Activated CD4-positive, alpha-beta T cell treated with anti-CD3 and anti-CD28 coated beads, Interleukin-2, amount 50 U/mL, for 4 hours (primary cell): ENCODE measurements around the gene SMAD6.

Experiments
- DNase-seq, 2 experiments: peaks; one replicate each; pipeline ENCODE4 v3.0.0-alpha.2; 2020

Gene SMAD6

DNA sequence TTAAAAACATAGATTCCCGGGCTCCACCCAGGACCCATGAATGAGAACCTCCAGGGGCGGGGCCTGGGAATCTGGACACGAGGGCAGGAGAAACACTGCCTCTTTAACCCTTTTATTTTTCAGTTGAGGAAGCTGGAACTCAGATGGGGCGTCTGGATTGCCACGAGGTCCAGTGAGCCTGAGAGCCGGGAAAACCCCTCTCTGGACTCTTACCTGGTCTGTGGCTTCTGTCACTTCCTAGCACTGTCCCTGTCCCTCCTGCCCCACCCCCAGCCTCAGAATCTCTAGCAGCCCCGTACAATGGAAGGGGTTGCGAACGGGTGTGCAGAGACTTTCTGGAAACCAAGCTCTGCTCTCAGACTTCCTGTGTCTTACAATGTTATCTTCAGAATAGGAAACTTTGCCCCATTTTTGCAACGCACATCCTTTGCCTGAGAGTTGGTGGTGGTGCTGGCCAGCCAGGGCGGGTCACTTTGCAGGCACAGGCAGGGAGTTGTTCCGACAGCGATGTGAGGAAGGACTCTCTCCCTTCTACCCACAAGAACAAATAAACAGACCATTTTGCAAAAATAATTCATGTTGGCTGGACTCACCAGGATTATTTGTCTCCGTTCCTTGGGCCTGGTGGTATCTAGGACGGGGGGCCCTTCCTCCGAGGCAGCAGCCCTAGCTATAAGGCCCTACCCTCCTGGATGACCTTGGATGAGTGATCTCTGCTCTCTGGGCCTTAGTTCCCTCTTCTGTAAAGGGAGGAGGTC is 59.1 kb downstream of the SMAD6 start:
- no peak for DNase-seq

DNA sequence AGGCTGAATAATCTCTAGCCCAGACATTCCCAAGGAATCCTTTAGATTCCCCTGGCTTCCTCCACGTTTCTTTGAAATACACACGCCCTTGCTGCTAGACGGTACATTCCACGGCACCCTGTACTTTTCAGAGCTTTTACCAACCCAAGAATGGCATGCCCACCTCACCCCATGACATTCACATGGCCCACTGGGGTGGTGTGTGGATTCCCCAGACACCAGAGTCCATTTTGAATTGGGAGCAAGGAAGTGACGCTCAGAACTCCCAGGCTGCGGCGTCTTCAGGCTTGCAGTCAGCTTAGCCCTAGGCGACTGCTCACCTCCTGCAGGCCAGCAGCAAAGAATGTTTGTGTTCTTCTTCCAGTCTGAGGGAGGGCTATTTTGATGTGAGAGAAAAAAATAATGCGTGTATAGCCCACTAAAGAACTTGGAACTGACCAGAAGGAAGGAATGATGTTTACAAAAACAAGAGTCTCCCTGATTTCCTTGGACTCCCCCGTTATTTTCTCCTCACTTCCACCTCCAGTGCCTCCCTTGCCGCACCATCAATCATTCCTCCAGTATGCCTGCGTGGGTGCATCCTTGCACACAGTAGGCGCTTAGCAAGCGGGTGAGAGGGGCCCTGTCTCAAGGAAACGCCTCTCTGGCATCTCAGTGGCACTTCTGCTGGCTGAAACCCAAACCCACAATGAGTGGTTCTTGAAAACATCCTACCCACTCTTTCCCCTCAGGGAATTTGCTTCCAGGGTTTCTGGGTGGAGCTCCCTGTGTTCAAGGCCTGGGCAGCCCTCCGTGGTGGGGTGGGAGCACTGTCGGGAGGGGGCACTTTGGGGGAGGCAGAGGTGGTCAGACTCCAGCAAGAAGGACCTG is 59.9 kb downstream of the SMAD6 start:
- no peak for DNase-seq

DNA sequence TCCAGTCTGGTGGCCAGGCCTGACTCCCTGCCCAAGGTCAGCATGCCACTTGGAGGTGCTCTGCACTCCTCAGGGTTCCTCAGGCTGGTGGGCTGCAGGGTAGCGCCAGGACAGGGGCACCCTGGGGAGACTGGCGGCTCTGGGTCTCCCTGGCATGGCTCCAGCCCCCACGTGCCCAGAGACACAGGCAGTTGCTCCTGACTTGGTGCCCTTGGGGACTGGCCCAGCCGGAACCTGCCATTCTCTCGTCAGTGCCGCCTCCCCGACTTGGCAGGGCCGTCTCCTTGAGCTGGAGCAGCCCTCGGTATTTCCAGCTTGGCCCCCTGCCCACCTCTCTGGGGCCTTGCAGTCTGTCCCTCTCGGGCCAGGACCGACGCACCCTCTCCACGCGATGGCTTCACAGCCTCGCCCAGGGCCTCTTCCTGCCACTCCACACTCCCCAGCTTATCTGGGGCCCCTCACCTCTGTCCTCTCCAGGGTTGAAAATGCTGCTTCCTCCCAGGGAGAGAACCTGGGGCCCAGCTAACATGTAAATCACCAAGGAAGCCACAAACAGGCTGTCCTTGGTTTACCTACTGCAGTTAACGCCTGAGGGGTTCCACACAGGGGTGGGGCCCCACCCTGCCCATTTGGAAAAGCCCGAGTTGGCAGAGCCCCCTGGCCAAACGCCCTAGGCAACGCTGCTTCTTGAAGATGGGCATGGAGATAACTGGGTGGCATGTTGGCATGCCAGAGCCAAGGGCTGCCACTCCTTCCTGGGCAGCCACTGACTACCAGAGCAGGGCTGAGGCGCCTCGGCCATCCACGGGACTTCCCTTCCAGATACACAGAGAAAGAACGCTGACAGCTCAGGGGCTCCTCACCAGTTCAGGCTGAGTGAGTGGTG is 61.4 kb downstream of the SMAD6 start:
- no peak for DNase-seq

DNA sequence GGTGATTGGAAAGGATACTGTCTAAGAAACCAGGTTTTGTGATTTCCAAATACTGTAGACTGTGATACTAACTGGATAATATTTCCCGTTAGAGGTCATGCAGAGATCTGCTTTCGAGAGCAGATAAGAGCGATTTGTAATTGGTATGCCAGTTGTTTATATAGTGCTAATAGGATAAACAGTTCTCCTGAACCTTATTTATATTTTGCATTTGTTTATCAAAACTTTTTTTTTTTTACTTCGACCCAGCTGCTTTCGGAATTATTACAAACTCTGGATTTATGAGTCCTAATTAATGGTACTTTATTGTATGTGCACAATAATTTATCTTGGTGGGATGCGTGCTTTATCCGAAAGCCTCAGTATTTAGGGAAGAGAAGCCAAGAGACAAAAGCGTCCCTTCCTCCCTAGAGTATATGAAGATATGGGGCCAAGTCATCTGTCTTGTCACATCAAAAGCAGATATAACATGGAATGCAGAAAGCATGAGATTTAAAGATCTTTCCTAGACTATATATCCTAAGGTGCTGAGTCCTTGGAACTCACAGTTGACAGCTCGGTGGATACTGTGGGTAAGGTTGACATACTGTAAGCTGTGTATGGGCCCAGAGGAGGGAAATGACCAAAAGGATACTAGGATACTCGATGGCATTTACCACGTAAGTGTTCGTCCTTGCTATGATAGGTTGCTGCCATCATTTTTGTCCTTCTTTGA is 62.2 kb downstream of the SMAD6 start:
- DNase-seq, result no peak

DNA sequence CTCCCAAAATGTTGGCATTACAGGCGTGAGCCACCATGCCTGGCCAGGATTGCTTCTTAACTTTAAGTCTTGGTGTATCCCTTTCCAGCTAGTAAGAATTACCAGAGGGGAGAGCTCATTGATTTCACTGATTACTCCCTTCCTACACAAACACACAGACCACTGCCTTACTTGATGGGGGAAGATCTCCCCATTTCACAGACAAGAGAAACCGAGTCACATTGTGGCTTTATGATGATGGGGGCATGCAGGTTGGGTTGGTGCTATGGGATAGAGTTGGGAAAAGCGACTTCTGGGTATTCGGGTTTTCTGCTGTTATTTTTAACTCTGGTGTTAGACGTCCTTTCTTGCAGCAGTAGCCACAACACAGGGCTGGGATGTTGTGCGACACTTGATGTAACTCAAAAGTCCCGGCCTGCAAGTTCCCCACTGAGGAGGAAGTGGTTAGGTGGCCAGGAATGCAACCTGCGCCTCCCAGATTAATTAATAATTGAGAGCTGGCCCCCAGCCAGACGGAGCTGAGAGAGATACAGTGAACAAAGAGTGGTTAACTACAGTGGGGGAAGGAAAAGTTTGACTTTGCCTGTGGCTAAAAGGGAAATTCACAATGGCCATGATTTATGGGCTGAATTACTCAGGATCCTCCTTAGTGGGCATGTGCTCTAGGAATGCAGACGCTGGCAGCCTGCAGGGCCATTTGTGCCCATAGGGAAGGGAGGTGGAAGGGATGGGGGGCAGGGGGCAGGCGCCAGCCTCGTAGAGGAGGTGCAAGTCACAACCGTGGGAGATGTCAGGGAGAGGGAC is 63.6 kb downstream of the SMAD6 start:
- DNase-seq, result no peak

DNA sequence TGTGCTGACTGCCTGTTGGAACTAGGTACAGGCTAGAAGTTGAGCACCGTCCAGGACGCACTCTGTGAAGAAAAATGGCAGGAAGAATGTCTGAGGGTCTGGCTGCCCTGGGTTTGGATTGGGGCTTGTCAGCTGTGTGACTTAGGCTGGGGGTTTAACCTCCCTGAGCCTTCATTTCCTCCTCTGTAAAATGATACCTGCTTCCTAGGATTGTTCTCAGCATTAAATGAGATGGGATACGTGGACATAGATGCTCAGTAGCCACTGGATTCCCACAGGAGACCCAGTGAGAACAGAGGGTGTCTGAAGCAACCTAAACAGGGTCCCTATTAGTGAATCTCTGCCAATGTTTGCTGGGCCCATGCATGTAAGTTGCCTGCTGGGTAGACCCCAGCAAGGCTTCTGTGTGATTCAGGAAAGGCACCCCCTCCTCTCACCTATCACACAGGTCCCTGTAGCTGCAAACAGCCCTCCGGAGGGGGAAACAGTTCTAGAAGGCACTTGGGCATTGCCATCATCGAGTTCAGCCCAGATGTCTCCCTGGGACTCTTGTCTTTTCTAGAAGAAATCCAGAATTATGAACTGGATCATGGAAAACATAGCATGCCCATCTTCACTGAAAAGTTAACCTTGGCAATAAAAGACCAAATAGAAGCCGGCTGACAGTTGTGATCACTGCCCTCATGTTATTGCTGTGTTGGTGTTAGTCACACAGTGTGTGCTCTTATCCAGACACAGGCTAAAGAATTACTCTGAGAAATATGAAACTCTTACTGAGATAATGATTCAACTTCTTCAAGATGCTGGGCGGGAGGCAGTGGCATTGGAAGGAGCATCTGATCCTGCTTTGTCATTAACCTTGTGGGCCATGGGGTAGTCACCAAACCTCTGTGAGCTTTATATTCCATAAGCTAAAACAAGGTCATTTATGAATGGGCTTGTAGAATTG is 64.5 kb downstream of the SMAD6 start:
- DNase-seq, result no peak

DNA sequence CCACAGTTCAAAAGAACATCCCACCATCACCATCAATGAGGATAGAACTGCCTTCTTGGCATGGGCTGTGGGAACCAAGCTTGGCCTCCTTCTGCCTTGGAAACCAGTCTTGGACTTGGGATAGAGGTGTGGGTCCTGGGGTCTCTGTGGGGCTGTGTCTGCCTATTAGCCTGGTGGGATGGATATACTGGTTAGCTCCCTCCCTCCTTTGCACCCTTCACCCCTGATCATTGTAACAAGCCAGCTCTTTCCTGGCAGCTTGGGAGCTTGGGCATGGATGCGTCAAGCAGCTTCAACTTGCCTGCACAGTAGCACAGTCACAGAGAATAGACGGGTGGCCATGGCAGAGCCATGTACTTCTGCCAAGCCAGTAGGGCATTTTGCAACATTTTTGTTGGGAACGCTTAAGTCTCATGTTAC is 65.2 kb downstream of the SMAD6 start:
- DNase-seq, result no peak

DNA sequence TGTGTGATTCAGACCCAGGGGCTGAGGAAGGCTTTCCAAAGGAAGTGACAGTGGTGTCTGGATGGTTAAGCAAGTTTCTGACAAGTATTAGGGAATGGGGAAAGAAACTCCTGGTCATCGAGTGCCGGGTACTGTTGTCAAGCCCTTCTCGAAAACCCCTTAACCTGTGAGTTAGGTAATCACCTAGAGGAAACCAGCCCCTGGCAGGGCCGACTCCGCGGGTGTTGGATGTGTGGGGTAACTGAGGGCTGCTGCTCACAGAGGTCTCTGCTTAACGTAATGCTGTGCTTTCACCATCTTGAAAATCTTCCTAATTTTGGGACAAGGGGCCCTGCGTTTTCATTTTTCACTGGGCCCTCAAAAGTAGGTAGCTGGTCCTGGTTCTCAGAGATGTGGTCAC is 67.0 kb downstream of the SMAD6 start:
- no peak for DNase-seq

DNA sequence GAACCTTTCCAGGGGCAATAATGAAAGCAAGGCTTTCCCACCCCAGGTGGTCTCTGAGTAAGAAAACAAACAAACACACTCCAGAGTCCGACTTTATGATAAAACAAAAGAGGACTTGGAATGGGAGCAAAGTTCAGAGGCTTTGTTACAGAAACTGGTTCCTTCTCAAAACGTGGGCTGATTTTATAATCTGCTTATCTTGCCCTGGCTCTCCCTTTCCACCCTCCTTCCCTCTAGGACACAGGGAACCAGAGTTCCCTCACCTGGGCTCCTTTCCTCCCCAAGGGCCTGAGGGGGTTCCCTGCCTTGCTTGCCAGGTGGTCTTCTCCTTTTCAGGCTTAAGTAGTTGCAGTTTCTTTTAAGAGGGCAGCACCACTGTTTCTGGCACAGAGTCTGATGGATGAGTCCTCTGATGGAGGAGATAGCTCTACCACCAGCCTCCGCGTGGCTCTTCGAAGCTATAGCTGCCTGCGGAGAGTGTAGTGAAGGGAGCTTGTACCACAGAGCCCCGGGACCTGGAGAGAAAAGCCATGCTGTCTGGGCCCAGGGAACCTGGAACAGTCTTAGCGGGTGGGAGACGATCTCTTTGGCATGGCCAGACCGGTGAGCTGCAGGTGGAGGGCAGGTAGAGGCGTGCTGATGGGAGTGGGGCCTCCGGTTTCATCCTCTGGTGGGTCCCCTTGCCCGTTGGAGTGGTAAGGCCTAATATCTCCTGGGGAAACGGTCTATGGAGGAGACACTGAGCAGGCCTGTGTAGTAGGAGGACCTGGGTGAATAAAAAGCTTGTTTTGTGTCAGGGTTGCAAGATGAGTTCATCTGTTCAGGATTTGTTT is 68.7 kb downstream of the SMAD6 start:
- no peak for DNase-seq

DNA sequence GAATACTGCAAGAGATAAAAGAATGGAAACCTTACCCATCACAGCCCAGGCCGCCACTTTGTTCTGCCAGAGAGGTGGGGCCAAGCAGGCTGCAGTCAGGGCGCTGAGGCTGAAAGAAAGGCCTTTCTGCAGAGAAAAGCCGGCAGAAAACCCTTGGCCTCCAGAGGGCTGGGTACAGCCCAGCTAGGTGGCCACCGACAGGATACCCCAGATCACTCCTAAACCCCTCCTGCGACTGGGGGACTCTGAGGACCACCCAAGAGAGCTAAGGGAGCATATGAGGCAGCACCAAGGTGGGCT is 69.3 kb downstream of the SMAD6 start:
- no peak for DNase-seq

DNA sequence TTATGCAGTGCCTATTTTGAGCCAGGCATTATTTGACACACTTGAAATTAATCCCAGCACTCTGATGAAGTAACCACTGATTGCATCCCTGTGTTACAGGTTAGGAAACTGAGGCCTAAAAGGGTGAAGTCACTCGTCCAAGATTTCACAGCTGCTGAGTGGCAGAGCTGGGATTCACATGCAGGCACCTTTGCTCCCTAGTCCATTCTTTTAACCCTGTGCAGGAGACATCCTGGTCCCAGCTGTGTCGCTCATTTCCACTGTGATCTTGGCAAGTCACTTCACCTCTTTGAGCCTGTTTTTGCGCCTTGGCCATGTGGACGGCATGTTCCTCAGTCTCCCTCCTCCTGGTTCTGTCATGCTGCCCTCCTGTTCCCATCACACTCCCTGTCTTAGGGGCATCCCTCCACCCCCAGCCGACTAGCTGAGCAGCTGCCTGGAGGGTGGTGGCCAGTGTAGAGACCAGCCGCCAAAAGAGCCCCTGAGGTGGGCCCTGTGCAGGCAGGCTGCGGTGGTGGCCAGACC is 70.6 kb downstream of the SMAD6 start:
- DNase-seq, result no peak

DNA sequence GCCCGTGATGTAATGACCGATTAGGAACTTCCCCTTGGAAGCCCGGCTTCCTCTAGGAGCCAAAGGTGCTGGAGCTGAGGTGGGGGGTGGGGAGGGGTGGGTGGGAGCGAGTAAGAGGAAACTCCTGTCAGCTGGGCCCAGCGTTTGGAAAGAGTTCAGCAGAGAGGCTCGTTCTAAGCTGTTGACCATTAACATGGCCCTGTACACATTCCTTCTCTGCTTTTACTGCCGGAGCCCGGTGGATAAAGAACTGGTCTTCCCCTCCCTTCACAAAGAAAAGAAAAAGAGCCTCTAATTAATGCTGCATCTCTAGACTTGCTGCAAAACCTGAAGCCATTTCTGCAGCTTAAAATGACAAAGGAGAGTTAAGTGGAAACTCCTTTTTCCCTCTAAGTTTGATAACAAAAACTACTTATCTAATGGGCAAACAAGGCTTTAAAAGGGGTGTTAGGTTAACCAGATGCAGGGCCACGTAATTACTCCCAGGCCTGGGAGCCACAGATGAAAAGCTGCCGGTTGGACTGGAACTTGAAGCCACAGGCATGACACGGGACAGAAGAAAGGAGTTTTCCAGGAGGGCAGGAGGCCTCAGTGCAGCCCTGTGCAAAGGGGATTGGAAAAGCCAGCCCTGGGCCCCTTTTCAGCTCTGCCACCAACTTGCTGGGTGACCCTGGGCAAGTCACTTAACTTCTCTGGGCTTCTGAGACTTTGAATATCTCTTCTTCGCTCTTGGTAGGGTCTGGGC is 71.3 kb downstream of the SMAD6 start:
- DNase-seq, result no peak

DNA sequence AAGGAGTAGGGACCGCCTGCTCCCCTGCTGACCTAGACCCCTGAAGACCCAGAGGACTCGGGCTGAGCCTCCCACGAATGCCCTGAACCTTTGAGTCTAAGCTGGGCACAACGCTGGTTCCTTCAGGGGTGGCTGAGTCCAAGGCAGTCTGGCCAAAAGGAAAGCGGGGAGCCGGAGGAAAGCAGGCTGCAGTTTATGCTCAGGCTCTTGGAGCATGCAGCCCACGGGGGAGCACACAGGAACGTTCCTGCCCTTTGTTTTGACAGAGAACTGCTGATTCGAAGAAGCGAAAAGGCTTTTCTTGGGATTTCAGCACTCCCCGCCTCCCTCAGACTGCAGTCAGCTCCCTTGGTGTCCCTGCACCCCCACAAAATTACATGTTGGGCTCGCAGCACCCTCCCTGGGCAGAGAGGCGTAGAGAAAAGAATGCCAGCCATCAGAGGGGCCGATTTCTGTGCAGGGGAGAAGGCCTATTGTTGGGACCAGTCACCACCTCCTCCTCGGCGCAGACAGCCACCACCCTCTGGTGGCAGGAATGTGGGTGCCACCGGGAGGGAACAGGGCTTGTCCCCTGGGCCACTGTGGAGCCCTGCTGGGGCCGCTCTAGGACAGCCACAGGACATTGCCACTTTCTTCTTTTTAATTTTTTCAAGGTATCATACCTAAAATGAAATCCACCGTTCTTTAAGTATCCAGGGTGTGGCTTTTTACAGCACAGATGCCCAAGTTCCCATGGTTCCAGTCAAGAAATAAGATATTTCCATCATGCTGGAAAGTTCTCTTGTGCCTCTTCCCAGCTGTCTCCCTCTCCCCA is 72.2 kb downstream of the SMAD6 start:
- peak; percentile 11 to 30 for DNase-seq

DNA sequence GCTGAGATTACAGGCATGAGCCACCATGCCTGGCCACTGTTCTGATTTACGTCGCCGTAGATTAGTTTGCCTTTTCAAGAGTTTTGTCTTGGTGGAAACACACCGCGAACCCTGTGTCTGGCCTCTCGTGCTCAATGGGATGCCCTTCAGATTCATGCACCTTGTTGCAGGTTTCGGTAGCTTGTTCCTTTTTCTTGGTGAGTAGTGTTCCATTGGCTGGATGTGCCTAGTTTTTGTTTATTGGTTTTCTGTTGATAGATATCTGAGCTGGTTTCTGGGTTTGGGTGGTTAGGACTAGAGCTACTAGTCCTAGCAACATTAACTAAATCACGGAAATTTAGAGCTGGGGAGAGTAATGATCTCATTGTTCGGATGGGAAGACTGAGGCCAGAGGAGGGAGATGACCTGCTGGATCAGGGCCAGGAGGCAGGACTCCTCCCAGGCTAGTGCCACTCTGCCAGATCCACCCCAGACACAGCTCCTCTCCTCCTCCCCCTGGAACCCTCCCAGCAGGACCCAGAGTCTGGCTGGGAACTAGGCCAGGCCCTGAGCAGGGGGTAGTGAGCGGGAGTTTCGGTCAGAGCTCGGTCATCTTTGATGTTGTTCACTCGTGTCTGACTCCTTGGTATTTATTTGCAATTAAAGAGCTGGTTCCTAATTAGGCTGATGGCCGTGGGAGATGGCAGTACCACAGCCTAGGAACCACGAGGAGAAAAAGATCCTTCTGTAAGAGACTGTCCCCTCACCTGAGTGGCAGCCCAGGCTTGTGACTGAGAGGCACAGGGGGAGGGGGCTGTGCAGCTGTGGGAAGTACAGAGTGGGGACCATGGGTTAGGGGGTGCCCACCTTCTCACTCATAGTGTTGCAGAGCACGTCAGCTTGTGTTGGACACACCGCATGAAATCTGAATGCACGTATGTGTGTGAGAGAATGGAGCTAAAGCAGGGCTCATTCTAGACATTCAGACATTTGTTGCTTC is 73.4 kb downstream of the SMAD6 start:
- no peak for DNase-seq

DNA sequence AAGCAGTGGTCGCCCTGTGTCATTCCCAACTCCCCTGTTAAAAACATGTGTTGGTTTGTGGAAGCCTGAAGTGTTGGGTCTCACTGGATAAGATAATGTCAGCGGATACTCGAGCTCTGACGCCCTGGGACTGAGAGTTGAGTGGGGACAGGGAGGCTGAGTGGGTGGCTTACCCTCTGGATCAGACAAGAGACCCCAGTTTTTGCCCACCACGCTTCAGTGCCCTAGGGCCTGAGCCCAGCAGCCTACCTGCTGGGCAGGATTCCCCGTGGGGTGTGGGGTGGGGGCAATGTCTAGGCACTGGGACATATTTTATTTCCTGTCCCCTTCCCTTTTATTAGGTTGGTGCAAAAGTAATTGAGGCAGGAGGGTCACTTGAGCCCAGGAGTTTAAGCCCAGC is 75.0 kb downstream of the SMAD6 start:
- DNase-seq, result no peak

DNA sequence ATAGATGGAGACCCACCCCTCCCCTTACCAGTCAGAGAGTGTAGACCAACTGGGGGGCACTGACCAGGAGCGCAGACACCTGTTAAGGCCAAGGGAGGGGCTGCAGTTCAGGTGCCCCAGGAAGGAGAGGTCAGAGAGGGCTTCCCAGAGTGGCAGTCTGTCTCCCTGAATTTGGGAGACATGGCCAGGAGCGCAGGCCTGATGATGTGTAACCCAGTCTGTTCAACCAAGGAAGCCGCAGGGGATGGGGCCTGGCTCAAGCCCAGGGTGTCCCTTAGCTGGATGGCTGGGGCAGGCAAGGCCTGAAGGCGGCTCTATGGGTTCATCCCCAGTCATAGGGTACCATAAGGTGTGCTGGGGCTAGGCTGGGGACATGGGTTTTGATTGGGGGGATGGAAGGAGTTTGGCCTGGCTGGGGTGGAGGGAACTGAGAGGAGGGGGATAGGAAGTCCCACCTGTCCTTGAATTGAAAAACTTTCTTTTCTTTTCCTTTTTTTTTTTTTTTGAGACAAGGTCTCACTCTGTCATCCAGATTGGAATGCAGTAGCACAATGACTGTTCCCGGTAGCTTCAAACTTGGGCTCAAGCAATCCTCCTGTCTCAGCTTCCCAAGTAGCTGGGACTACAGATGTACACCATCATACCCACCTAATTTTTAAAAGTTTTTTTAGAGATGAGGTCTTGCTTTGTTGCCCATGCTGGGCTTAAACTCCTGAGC is 75.7 kb downstream of the SMAD6 start:
- DNase-seq, result no peak
